Lung microvascular endothelial cell (primary cell): ENCODE data around the gene IL1RAPL2. TPM values are rescaled to one million over a fixed set of nuclear protein-coding genes. Genes with fewer than 3 reads are reported as not detected.

ENCODE experiments used
- DNase-seq, 2 donors: peaks; one replicate each; pipeline versions ENCODE4 v3.0.0 to v3.0.0-alpha.2; 2010; ENCODE audit warnings: low read depth in 2 of 2
- total RNA-seq: library from RNA; depleted of rRNA; stranded (reverse); fragments of >200 nt; gene quantifications from 2 replicates; pipeline ENCODE4 v1.2.1, GENCODE V29; 2014

The IL1RAPL2 gene
- total RNA-seq, 1 donor from 2014 or later: not detected

GRCh38 chrX:105697984-105698781 is 1132.2 kb downstream of the IL1RAPL2 start:
- no peak for DNase-seq

GRCh38 chrX:105700331-105700730 is 1134.3 kb downstream of the IL1RAPL2 start:
- no peak for DNase-seq

DNA sequence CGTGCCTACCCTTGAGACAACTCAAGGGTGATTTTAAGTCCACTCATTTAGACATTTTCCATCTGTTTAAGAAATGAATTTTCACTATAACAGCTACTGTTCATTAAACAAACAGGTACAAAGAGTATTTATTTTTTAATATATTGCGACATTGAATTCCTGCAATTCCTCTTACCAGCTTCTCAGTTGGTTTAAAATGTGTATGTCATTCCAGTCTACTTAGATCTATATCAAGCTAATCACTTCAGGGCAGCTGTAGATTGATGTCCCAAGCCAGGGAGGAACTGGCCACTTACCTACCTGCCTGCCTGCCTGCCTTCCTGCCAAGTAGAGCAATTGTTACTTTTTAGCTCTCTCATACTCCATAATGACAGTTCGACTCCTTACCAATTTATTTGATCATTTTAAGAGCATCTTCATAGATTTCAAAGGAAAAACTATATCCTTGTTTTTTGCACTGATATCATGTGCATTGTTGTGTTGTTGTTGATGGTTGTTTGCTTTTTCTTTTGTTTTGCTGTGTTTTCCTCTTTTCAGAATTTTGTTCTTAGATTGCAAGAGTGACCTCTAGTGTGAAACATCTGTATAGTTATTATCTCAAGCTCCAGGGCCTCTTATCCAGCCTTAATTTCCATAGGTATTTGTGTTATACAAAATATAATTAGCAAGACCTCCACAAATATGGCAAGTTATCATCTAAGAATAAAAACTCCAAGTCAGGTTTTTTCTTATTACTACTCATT is 1135.5 kb downstream of the IL1RAPL2 start:
- DNase-seq: peak in 1 of 2 donors; percentile 14

- DNase-seq: no peak
Observed at GRCh38 chrX:105703876-105704275, 1137.9 kb downstream of the IL1RAPL2 start.

GRCh38 chrX:105706041-105706440 is 1140.0 kb downstream of the IL1RAPL2 start:
- no peak for DNase-seq

DNA sequence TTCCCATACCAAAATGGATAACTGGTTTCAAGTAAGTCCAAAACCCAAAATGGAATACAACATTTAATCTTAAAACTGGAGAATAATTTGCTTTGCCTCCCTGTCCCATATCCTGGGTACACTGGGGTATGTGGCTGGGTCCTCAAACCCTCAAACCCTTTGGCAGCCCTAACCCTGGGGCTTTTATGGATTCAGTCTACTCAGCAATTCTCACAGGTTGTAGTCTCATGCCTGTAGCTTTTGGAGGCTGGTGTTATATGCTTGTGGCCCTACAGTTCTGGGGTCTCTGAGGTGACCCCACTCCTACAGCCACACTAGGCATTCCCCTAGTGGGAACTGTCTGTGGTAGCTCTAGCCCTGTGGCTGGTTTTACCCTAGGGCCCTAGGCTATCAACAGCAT is 1145.8 kb downstream of the IL1RAPL2 start:
- DNase-seq: no peak

DNA sequence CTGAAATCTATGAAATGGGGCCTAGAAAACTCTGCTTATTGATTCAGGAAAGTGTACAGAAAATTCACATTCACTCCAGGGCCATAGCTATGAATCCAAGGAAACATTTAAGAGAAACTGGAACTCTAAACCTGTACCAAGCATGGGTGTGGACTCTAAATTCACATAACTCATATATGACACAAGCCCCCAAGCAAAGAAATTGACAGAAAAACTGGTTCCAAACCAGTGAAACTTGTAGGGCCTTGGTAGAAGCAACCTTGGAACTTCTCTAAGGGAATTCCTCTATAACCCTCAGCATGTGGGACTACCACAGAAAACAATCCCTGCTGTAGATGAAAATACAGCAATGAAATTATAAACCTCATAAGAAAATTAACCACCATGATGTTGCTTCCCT is 1149.7 kb downstream of the IL1RAPL2 start:
- DNase-seq: no peak

DNA sequence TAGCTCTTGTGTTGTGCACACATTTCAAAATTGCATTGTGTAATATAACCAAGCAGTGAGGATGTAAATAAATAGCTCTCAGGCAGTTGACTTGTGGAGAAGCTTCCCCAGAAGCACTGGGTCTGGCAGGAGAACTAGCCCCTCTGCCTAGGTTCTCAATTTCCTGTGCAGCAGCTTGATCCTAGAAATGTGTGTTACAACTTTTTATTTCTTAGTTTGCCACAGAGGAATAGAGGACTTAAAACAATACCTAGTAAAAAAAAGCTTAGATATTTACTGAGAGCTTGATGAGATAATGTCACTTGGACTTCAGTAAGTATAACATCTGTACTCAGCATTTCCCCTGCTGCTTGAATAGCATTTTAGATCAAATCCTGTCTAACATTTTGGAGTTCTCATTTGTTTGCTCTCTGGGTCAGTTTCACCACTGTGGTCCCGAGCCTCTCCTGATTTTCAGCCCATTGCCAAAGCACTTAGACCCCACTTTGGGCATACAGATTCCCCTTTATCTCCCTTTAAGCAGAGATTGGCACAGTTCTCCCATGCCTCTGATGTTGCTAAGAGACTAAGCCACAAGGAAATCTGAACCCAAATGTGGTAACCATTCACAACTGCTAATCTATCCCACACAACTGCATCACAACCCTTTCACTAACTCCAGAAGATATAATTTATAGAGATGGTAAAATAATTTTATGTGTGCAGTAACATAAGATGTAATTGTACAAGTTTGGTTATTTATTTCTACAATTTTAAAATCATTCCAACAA is 1158.2 kb downstream of the IL1RAPL2 start:
- no peak for DNase-seq

- DNase-seq: no peak
Observed at GRCh38 chrX:105725228-105725627, 1159.2 kb downstream of the IL1RAPL2 start.

DNA sequence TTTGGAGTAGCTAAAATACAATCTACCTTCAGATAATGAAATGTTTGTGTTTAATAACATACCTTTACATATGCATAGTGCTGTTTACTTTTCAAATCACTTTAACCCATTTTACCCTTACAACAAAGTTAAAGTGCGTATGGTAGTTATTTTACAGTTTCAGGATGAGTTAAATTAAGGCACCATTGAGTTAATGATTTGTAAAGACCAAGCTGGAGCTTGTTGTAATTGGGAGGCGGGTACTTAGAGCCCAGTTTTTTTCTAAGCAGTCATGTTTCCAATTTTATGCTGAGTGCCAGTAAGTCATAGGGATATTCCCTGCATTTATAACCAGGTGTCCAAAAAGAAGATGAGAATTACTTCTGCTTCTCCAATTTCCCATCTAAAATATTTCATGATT is 1172.2 kb downstream of the IL1RAPL2 start:
- no peak for DNase-seq

- DNase-seq: no peak
Observed at GRCh38 chrX:105744291-105744690, 1178.3 kb downstream of the IL1RAPL2 start.

- DNase-seq: no peak
Observed at GRCh38 chrX:105744946-105745345, 1178.9 kb downstream of the IL1RAPL2 start.

DNA sequence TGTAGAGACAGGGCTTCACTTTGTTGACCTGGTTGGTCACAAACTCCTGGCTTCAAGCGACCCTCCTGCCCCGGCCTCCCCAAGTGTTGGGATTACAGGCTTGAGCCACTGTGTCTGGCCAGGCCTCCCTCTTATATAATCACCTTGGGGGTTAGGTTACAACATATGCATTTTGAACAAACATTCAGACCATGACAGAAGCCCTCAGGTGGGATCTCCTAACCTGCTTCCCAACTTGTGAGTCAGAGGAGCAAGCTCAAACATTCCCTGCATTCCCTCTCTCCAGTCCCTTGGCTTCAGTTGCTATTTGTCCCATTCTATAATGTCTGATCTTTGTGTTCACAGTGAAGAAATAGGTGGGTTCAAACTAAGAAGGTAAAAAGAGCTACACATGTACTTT is 1179.9 kb downstream of the IL1RAPL2 start:
- no peak for DNase-seq

- no peak for DNase-seq
Observed at GRCh38 chrX:105752338-105752956, 1186.4 kb downstream of the IL1RAPL2 start.

DNA sequence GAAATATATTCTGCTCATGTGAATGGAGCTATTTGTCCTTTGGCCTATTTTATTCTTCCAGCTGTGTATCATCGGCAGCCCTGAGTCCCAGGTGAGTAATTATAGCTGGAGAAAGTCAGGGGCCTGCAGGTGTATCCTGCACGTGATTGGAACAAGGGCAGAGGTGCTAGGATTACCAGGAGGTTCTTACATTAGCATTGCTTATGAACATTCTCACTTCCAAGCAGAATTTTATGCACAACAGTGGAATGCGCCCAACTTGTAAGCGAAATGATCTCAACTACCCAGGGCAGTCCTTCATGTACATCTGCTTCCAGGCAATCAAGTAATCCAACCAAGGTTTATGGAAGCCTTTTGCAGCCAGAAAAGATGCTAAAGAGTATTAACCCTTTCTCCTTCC is 1187.4 kb downstream of the IL1RAPL2 start:
- no peak for DNase-seq

DNA sequence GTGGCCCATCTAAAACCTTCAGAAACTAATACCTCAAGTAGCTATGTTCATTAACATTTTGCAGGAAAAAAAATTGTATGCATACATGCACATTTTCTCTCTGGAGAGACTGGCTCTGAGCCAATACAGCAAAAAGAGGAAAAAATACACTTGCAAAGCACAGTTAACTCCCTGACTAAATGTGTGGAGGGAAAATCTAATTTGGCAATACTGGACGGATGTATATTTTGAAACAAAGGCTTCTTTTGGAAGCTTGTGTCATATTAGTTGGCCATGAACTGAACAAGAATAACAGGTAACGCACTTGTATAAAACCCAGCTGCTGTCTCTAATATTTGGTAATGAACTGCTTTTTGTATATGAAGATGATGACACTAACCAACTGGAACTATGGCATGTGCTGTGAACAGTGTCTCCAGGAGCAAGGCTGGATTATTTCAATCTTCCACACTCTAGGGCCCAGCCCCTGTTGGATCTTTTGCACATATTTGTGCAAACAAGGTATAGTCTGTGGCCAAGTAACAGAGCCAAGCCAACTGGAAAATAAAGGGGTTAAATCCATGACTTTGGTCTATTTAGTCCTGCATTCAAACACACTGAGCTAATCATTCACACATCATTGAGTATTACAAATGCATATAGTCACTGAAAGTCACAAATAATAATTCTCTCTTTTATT is 1188.4 kb downstream of the IL1RAPL2 start:
- no peak for DNase-seq

DNA sequence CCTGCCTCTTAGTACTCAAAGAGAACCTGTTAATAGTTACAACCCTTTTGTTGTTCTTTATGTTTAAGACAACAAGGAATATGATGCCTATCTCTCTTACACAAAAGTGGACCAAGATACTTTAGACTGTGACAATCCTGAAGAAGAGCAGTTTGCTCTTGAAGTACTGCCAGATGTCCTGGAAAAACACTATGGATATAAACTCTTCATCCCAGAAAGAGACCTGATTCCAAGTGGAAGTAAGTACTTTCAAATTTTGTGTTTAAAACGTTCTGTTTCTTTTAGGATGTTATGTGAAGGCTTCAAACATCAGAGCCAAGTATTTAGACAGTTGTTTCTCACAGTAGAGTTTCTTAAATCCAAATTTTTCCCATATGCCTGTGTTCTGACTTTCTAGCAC is 1189.1 kb downstream of the IL1RAPL2 start:
- DNase-seq: no peak

DNA sequence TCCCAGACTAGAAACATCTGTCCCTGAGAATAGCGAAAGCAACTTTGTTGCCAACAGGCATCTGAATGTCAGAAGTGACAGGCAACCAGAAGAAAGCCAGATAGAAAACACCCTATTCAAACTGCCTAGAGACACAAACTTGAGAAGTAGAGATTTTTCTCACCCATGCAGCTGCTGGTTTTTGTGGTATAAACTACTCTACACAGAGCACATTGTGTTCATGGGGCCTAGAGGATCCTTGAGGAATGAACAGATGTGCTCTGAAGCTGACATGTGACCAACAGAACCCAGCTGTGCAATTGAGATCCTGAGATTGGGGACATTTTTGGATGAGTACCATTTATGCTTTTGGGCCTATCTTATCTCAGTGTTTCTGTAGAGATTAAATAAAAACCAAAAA is 1192.8 kb downstream of the IL1RAPL2 start:
- no peak for DNase-seq

- DNase-seq: no peak
Observed at GRCh38 chrX:105759598-105759997, 1193.6 kb downstream of the IL1RAPL2 start.

GRCh38 chrX:105765691-105766090 is 1199.7 kb downstream of the IL1RAPL2 start:
- DNase-seq: no peak

GRCh38 chrX:105773801-105774200 is 1207.8 kb downstream of the IL1RAPL2 start:
- no peak for DNase-seq
